SU-DHL-6 (cell line): ENCODE results near the gene ZBTB21.

ENCODE experiments used
- H2AFZ ChIP-seq: fragments of 200-600 bp; sonication (generic); 2 replicates; pipeline ENCODE4 v1.6.1; 2014; ENCODE audit warnings: low read depth, mild to moderate bottlenecking, moderate library complexity, mixed read lengths, antibody characterized with exemption, low read length; ENCODE audit not compliant: severe bottlenecking
- H3F3A ChIP-seq: fragments of 200-600 bp; shearing (Covaris generic); 2 replicates; pipeline ENCODE4 v1.6.0; 2016; ENCODE audit warnings: antibody characterized with exemption, mild to moderate bottlenecking; ENCODE audit not compliant: insufficient read depth
- H3K27ac ChIP-seq: fragments of 200-600 bp; sonication (generic); 2 replicates; pipeline ENCODE4 v1.5.1; 2016; ENCODE audit warnings: low read depth, mild to moderate bottlenecking, low read length, moderate library complexity, mixed read lengths
- H3K27me3 ChIP-seq: fragments of 200-600 bp; sonication (generic), shearing (Covaris generic); 2 replicates; pipeline ENCODE4 v1.6.0; 2014; ENCODE audit warnings: mild to moderate bottlenecking, low read length
- H3K36me3 ChIP-seq: fragments of 200-600 bp; sonication (generic); 2 replicates; pipeline ENCODE4 v1.6.1; 2014; ENCODE audit warnings: mild to moderate bottlenecking, low read length, mixed read lengths
- H3K4me2 ChIP-seq: fragments of 300-600, 200-600 bp; shearing (Covaris generic), sonication (generic); 2 replicates; pipeline ENCODE4 v1.6.0; 2014; ENCODE audit warnings: low read length, low read depth, mild to moderate bottlenecking; ENCODE audit not compliant: poor library complexity, severe bottlenecking
- H3K4me3 ChIP-seq: fragments of 200-600 bp; sonication (generic); 2 replicates; pipeline ENCODE4 v1.5.1; 2014; ENCODE audit warnings: antibody characterized with exemption, low read length, mild to moderate bottlenecking, mixed read lengths; ENCODE audit not compliant: insufficient read depth, poor library complexity, severe bottlenecking
- H3K79me2 ChIP-seq: fragments of 200-600 bp; sonication (generic); 2 replicates; pipeline ENCODE4 v1.6.1; 2014; ENCODE audit warnings: mild to moderate bottlenecking, low read length, moderate library complexity; ENCODE audit not compliant: insufficient read depth
- H3K9ac ChIP-seq: fragments of 200-600 bp; sonication (generic); 2 replicates; pipeline ENCODE4 v1.7.0; 2014; ENCODE audit warnings: mild to moderate bottlenecking, low read length
- H3K9me2 ChIP-seq: fragments of 200-600 bp; sonication (generic); replicated peaks from 2 replicates; pipeline ENCODE4 v1.6.1; 2014; ENCODE audit warnings: low read length; ENCODE audit not compliant: insufficient read depth
- H3K9me3 ChIP-seq: fragments of 200-600 bp; sonication (generic); 2 replicates; pipeline ENCODE4 v1.6.1; 2014; ENCODE audit warnings: low read length, mixed read lengths; ENCODE audit not compliant: insufficient read depth
- H4K20me1 ChIP-seq: fragments of 200-600 bp; sonication (generic); 2 replicates; pipeline ENCODE4 v1.6.1; 2014; ENCODE audit warnings: low read depth, mild to moderate bottlenecking, antibody characterized with exemption, low read length, moderate library complexity, mixed read lengths
- EZH2phosphoT487 ChIP-seq: fragments of 200-600 bp; sonication (generic), shearing (Covaris generic); conservative IDR thresholded peaks from 2 replicates; pipeline ENCODE4 v1.6.1; 2018; ENCODE audit warnings: mild to moderate bottlenecking, antibody characterized with exemption, low read length, moderate library complexity, mixed read lengths
- TF ChIP-seq, protein P1 (sequence below): fragments of 200-600 bp; sonication (generic); IDR thresholded peaks from one replicate; pipeline ENCODE4 v1.5.1; 2017; ENCODE audit warnings: antibody characterized with exemption, mild to moderate bottlenecking, low read length, moderate library complexity; ENCODE audit not compliant: insufficient read depth, poor library complexity, severe bottlenecking

Gene ZBTB21

DNA sequence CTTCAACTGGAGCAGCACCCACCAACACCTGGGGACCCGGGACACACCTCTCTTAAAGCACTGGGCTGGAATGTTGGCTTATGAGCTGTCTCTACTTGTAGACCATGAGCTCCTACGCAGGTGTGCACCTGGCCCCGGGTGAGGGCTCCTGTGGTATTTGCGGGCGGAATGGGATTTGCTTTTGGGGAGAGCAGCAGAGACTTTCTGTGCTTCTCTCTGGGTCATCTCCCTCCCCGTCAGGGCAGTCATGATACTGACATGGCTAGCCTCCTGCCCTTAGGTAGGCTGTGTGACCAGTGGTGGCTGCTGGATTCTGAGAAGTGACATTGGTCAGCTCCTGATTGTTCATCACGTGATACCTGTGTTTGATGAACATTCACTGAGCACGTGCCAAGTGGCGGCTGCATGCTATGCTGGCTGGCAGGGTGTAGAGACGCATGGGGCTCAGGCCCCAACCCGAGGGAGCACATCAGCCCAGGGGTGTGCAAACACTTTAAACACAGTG, 9.0 kb upstream of the ZBTB21 start:
- H3K36me3 ChIP-seq: no peaks in the 10 kb centered on the region
- H3F3A ChIP-seq: no peaks in the 10 kb centered on the region
- no peaks in the 10 kb centered on the region for H3K79me2 ChIP-seq
- no peak overlapping the region for H3K27ac ChIP-seq
- H3K27me3 ChIP-seq: no peaks in the 10 kb centered on the region
- H3K9ac ChIP-seq: no peak overlapping the region
- H3K9me3 ChIP-seq: no peaks in the 10 kb centered on the region
- no peak overlapping the region for H3K4me2 ChIP-seq
- no peaks in the 10 kb centered on the region for H4K20me1 ChIP-seq
- H3K4me3 ChIP-seq: no peak overlapping the region
- TF ChIP-seq, protein P1, sequence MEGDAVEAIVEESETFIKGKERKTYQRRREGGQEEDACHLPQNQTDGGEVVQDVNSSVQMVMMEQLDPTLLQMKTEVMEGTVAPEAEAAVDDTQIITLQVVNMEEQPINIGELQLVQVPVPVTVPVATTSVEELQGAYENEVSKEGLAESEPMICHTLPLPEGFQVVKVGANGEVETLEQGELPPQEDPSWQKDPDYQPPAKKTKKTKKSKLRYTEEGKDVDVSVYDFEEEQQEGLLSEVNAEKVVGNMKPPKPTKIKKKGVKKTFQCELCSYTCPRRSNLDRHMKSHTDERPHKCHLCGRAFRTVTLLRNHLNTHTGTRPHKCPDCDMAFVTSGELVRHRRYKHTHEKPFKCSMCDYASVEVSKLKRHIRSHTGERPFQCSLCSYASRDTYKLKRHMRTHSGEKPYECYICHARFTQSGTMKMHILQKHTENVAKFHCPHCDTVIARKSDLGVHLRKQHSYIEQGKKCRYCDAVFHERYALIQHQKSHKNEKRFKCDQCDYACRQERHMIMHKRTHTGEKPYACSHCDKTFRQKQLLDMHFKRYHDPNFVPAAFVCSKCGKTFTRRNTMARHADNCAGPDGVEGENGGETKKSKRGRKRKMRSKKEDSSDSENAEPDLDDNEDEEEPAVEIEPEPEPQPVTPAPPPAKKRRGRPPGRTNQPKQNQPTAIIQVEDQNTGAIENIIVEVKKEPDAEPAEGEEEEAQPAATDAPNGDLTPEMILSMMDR: no peak
- TF ChIP-seq EZH2phosphoT487: no peak
- H2AFZ ChIP-seq: no peak overlapping the region
- H3K9me2 ChIP-seq: no peaks in the 10 kb centered on the region

DNA sequence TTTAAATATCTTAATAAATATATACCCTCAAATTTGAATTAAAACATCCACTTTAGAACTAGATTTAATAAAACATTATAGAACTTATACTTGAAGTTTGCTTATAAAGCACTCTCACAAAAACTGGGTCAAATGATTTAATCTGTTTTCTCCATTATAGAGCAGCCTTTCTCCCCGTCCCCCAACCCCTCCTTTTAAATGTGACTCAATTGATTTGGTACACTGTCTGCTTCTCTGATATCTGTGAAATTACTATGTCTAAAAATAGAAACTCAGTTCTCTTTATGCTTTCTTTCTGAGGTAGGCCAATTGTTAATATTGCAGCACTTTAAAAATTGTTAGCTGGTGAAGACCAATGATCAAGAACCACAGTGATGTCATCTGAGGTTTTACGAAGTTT, 6.9 kb upstream of the ZBTB21 start:
- H3F3A ChIP-seq: peaks cover 4% of the 10 kb centered on the region
- H3K79me2 ChIP-seq: no peaks in the 10 kb centered on the region
- H3K27ac ChIP-seq: no peak overlapping the region
- H3K4me2 ChIP-seq: no peak overlapping the region
- H3K9me2 ChIP-seq: no peaks in the 10 kb centered on the region
- no peaks in the 10 kb centered on the region for H3K9me3 ChIP-seq
- no peaks in the 10 kb centered on the region for H4K20me1 ChIP-seq
- no peaks in the 10 kb centered on the region for H3K36me3 ChIP-seq
- no peak overlapping the region for H3K9ac ChIP-seq
- no peak for TF ChIP-seq EZH2phosphoT487
- TF ChIP-seq, protein P1: no peak
- H2AFZ ChIP-seq: no peak overlapping the region
- H3K4me3 ChIP-seq: no peak overlapping the region
- H3K27me3 ChIP-seq: no peaks in the 10 kb centered on the region

DNA sequence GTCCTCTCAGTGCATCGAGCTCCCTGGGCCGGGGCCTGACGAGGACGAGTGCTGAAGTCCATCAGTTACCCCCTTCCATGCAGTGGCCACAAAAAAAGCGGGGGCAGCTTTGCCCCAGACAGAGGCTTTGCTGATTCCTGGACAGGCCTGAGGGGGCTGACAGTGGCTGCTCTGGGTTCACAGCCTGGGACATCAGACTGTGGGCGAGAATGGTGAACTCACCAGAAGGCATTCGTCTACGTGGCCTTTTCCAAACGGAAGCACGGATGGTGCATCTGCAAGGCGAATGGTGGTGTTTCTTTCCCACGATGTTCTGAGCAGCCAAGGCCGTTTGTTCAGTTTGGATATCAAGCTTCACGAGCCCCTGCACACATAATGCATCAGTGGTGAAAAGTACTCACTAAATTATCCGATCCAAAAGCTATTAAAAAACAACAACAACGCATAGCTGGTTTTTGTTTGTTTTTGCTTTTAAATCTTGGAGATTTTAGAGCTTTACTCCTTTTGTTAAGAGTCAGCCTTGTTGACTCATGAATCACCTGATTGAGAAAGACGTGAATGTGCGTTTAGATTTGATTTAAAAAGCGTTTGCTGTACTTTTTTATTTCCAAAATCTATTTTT, 6.3 kb upstream of the ZBTB21 start:
- no peaks in the 10 kb centered on the region for H4K20me1 ChIP-seq
- H3F3A ChIP-seq: peaks cover 10% of the 10 kb centered on the region
- H3K27me3 ChIP-seq: no peaks in the 10 kb centered on the region
- no peak overlapping the region for H3K4me2 ChIP-seq
- TF ChIP-seq, protein P1: no peak
- no peak for TF ChIP-seq EZH2phosphoT487
- H3K27ac ChIP-seq: no peak overlapping the region
- H3K9me3 ChIP-seq: no peaks in the 10 kb centered on the region
- H2AFZ ChIP-seq: no peak overlapping the region
- no peaks in the 10 kb centered on the region for H3K9me2 ChIP-seq
- H3K36me3 ChIP-seq: no peaks in the 10 kb centered on the region
- no peaks in the 10 kb centered on the region for H3K79me2 ChIP-seq
- no peak overlapping the region for H3K9ac ChIP-seq
- H3K4me3 ChIP-seq: no peak overlapping the region
